ENCODE measurements around the gene EPX. TPM values are rescaled to one million over a fixed set of nuclear protein-coding genes. Genes with fewer than 3 reads are reported as not detected.

EPX gene
- total RNA-seq, 1 donor = not detected

DNA sequence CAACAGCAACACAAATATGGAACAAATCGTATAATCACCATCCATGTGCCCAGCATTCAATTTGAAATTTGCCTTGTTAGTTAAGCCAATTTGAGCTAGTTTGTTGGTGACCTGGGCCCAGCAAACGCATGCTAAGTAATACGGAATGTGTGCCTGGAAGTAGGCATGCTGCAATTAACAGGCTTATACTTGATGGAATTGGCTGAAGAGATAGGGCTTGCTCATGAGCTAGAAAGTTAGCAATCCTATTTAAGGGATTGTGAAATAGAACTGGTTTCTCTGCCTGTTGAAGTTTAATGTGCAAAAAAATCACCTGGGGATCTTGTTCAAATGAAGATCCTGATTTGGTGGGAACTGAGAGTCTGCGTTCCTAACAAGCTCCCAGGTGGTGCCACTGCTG, 37.4 kb downstream of the EPX start:
- Histone ChIP-seq H3K27ac (ENCODE audit: low read depth, low read length) (no peak overlapping the region), H2AFZ (ENCODE audit: low read length) (no peak overlapping the region), H3K4me3 (ENCODE audit: insufficient read depth, low read length) (no peak overlapping the region), H4K20me1 (ENCODE audit: insufficient read depth, low read length) (no peaks in the 10 kb centered on the region), H3K4me2 (ENCODE audit: insufficient read depth, low read length) (no peak overlapping the region), H3K36me3 (ENCODE audit: insufficient read depth, low read length) (no peaks in the 10 kb centered on the region), H3K9me3 (ENCODE audit: low read depth, low read length) (no peaks in the 10 kb centered on the region), H3K4me1 (ENCODE audit: insufficient read depth, low read length) (peaks cover 26% of the 10 kb centered on the region), H3K27me3 (ENCODE audit: insufficient read depth, low read length) (peaks cover 4% of the 10 kb centered on the region), H3K79me2 (ENCODE audit: insufficient read depth, low read length) (no peaks in the 10 kb centered on the region)
- TF ChIP-seq, protein P1, sequence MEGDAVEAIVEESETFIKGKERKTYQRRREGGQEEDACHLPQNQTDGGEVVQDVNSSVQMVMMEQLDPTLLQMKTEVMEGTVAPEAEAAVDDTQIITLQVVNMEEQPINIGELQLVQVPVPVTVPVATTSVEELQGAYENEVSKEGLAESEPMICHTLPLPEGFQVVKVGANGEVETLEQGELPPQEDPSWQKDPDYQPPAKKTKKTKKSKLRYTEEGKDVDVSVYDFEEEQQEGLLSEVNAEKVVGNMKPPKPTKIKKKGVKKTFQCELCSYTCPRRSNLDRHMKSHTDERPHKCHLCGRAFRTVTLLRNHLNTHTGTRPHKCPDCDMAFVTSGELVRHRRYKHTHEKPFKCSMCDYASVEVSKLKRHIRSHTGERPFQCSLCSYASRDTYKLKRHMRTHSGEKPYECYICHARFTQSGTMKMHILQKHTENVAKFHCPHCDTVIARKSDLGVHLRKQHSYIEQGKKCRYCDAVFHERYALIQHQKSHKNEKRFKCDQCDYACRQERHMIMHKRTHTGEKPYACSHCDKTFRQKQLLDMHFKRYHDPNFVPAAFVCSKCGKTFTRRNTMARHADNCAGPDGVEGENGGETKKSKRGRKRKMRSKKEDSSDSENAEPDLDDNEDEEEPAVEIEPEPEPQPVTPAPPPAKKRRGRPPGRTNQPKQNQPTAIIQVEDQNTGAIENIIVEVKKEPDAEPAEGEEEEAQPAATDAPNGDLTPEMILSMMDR (IDR thresholded peaks at IDR 0.05; ENCODE audit: extremely low read depth, low read depth, low read length) = no peak
- DNase-seq (ENCODE audit: insufficient read length, low spot score, missing footprints) = no peak

DNA sequence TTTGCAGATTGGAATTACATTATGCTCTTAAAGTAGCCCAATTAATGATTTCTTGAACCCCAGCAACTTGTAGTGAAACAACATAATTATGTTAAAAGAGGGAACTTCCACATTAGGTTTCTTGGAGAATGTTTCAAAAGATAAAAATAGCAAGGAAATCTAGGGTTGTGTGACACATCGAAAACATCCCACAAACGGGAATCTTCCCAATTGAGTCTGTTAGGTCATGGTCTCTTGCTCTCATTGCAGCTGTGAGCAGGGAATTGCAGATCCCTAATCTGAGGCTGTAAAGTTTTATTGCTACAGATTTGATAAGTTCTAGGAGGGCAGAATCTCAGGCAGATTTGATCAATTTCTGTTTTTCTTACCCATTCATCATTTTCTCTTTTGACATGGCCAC, 39.1 kb downstream of the EPX start:
- DNase-seq (ENCODE audit: insufficient read length, low spot score, missing footprints) = no peak

GRCh38 chr17:58232707-58233156, 40.2 kb downstream of the EPX start:
- Histone ChIP-seq H3K4me1 (ENCODE audit: insufficient read depth, low read length) (peaks cover 26% of the 10 kb centered on the region), H3K79me2 (ENCODE audit: insufficient read depth, low read length) (no peaks in the 10 kb centered on the region), H3K9me3 (ENCODE audit: low read depth, low read length) (no peaks in the 10 kb centered on the region), H2AFZ (ENCODE audit: low read length) (peak overlapping the region; percentile 62), H3K4me3 (ENCODE audit: insufficient read depth, low read length) (peak overlapping the region; percentile 25), H3K27me3 (ENCODE audit: insufficient read depth, low read length) (peaks cover 18% of the 10 kb centered on the region), H3K4me2 (ENCODE audit: insufficient read depth, low read length) (peak overlapping the region; percentile 73), H3K27ac (ENCODE audit: low read depth, low read length) (peak overlapping the region; percentile 90), H3K36me3 (ENCODE audit: insufficient read depth, low read length) (no peaks in the 10 kb centered on the region), H4K20me1 (ENCODE audit: insufficient read depth, low read length) (no peaks in the 10 kb centered on the region)
- peak; percentile 69 for DNase-seq (ENCODE audit: insufficient read length, low spot score, missing footprints)
- TF ChIP-seq, protein P1 (IDR thresholded peaks at IDR 0.05; ENCODE audit: extremely low read depth, low read depth, low read length) = no peak

More for the DNA sequence above, 39.1 kb downstream of the EPX start:
- Histone ChIP-seq H3K9me3 (ENCODE audit: low read depth, low read length) (no peaks in the 10 kb centered on the region), H3K36me3 (ENCODE audit: insufficient read depth, low read length) (no peaks in the 10 kb centered on the region), H3K4me1 (ENCODE audit: insufficient read depth, low read length) (peaks cover 26% of the 10 kb centered on the region), H3K79me2 (ENCODE audit: insufficient read depth, low read length) (no peaks in the 10 kb centered on the region), H3K27ac (ENCODE audit: low read depth, low read length) (peak overlapping the region; percentile 90), H3K4me3 (ENCODE audit: insufficient read depth, low read length) (no peak overlapping the region), H4K20me1 (ENCODE audit: insufficient read depth, low read length) (no peaks in the 10 kb centered on the region), H3K27me3 (ENCODE audit: insufficient read depth, low read length) (peaks cover 15% of the 10 kb centered on the region), H3K4me2 (ENCODE audit: insufficient read depth, low read length) (peak overlapping the region; percentile 73), H2AFZ (ENCODE audit: low read length) (no peak overlapping the region)
- TF ChIP-seq, protein P1 (IDR thresholded peaks at IDR 0.05; ENCODE audit: extremely low read depth, low read depth, low read length) = no peak

DNA sequence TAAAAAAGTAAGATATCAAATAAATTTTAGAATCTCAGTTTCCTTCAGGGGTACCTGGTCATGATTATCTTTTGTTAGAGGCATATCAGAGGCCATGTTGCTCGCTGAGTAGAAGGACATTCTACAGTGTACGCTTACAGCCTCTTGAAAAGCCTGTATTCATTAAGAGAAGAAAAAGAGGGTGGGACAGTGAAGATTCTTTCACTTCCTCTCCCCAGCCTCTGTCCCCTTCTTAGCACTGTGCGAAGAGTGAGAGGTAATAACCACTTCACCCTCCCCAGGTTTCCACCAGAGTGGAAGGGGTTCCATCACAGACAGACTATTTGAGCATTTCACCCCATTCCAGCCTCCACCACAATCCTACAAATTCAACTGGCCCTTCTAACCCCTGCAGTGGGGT, 41.0 kb downstream of the EPX start:
- Histone ChIP-seq H3K4me2 (ENCODE audit: insufficient read depth, low read length) (no peak overlapping the region), H3K4me1 (ENCODE audit: insufficient read depth, low read length) (peaks cover 26% of the 10 kb centered on the region), H2AFZ (ENCODE audit: low read length) (no peak overlapping the region), H3K79me2 (ENCODE audit: insufficient read depth, low read length) (no peaks in the 10 kb centered on the region), H4K20me1 (ENCODE audit: insufficient read depth, low read length) (no peaks in the 10 kb centered on the region), H3K36me3 (ENCODE audit: insufficient read depth, low read length) (no peaks in the 10 kb centered on the region), H3K9me3 (ENCODE audit: low read depth, low read length) (no peaks in the 10 kb centered on the region), H3K27me3 (ENCODE audit: insufficient read depth, low read length) (peaks cover 22% of the 10 kb centered on the region), H3K4me3 (ENCODE audit: insufficient read depth, low read length) (no peak overlapping the region), H3K27ac (ENCODE audit: low read depth, low read length) (no peak overlapping the region)
- TF ChIP-seq, protein P1 (IDR thresholded peaks at IDR 0.05; ENCODE audit: extremely low read depth, low read depth, low read length) = no peak
- DNase-seq (ENCODE audit: insufficient read length, low spot score, missing footprints) = no peak

All from osteoblast (primary cell).